ENCODE results near the gene POLR2H.

DNA sequence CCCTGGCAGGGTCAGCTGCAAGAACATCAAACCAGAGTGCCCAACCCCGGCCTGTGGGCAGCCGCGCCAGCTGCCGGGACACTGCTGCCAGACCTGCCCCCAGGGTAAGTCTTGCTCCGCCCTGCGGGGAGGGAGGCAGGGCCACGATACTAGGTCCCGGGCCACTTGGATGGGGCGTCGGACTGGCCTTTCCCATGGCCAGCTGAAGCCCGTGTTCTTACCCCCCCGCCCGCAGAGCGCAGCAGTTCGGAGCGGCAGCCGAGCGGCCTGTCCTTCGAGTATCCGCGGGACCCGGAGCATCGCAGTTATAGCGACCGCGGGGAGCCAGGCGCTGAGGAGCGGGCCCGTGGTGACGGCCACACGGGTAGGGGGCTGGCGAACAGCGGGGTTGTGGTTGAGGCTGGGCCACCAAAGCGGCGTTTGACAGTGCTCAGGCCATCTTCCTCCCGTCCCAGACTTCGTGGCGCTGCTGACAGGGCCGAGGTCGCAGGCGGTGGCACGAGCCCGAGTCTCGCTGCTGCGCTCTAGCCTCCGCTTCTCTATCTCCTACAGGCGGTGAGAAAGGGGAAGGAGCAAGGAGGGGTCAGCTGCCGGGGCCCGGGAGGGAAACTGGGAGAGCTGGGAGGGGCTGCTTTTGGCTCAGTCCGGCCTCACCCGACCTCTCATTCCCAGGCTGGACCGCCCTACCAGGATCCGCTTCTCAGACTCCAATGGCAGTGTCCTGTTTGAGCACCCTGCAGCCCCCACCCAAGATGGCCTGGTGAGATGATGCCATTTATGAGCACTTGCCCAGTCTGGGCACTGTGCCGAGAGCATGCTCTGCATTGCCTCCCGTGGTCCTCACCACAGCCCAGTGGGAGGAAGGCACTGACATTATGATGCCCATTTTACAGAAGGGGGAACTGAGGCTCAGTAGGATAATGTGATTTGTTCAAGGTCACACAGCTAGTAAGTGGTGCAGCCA, 20.0 kb downstream of the POLR2H start:
- TF ChIP-seq GATA3 (IDR thresholded peaks at IDR 0.05; ENCODE audit: low read depth, low read length), result no peak
- no peak for TF ChIP-seq GATA2 (IDR thresholded peaks at IDR 0.05; ENCODE audit: low read depth, low read length)
